ENCODE measurements around the gene RFX3.
A peak's percentile ranks its signal among the peaks of the same experiment; 100 is the strongest.

The RFX3 gene

GRCh38 chr9:3398232-3398648, 127.6 kb downstream of the RFX3 start:
- Histone ChIP-seq H3K9me3 (no peaks in the 10 kb centered on the region), H3K27ac (no peak overlapping the region), H3K4me1 (no peaks in the 10 kb centered on the region), H3K4me3 (no peak overlapping the region), H3K36me3 (peaks cover 0 to 18% (median 9%) of the 10 kb centered on the region in 3 donors), H3K27me3 (no peaks in the 10 kb centered on the region)
- intact Hi-C loops (cut with DNase I; ENCODE audit: low total_unique reads): no loop called here
- no peak for TF ChIP-seq CTCF (IDR thresholded peaks at IDR 0.05)
- peak in 1 of 2 donors; percentile 21 for DNase-seq

- H3K27me3 ChIP-seq: no peaks in the 10 kb centered on the region
- H3K4me3 ChIP-seq: no peak overlapping the region
- H3K36me3 ChIP-seq: peaks cover 0 to 18% (median 9%) of the 10 kb centered on the region in 3 donors
- H3K4me1 ChIP-seq: no peaks in the 10 kb centered on the region
- DNase-seq: no peak
- no peaks in the 10 kb centered on the region for H3K9me3 ChIP-seq
- intact Hi-C loops (cut with DNase I; ENCODE audit: low total_unique reads): no loop called here
- no peak overlapping the region for H3K27ac ChIP-seq
- no peak for TF ChIP-seq CTCF (IDR thresholded peaks at IDR 0.05)
Observed at GRCh38 chr9:3397766-3398165, 128.0 kb downstream of the RFX3 start.

- DNase-seq: no peak
- TF ChIP-seq CTCF (IDR thresholded peaks at IDR 0.05): no peak
- H3K4me3 ChIP-seq: no peak overlapping the region
- intact Hi-C loops (cut with DNase I; ENCODE audit: low total_unique reads): no loop called here
- H3K9me3 ChIP-seq: no peaks in the 10 kb centered on the region
- H3K4me1 ChIP-seq: no peaks in the 10 kb centered on the region
- peaks cover 4 to 18% (median 16%) of the 10 kb centered on the region in 3 donors for H3K36me3 ChIP-seq
- H3K27ac ChIP-seq: no peak overlapping the region
- H3K27me3 ChIP-seq: no peaks in the 10 kb centered on the region
Observed at GRCh38 chr9:3391414-3391813, 134.4 kb downstream of the RFX3 start.

GRCh38 chr9:3386753-3387152, 139.0 kb downstream of the RFX3 start:
- Histone ChIP-seq H3K27ac (no peak overlapping the region), H3K36me3 (peaks cover 0 to 7% (median 4%) of the 10 kb centered on the region in 3 donors), H3K4me3 (no peak overlapping the region), H3K4me1 (no peaks in the 10 kb centered on the region), H3K9me3 (no peaks in the 10 kb centered on the region), H3K27me3 (no peaks in the 10 kb centered on the region)
- intact Hi-C loops (cut with DNase I; ENCODE audit: low total_unique reads): no loop called here
- no peak for DNase-seq
- no peak for TF ChIP-seq CTCF (IDR thresholded peaks at IDR 0.05)

- Histone ChIP-seq H3K27me3 (no peaks in the 10 kb centered on the region), H3K27ac (no peak overlapping the region), H3K4me3 (no peak overlapping the region), H3K9me3 (no peaks in the 10 kb centered on the region), H3K36me3 (peaks cover 0 to 4% (median 4%) of the 10 kb centered on the region in 3 donors), H3K4me1 (no peaks in the 10 kb centered on the region)
- no peak for DNase-seq
- intact Hi-C loops (cut with DNase I; ENCODE audit: low total_unique reads): no loop called here
- TF ChIP-seq CTCF (IDR thresholded peaks at IDR 0.05): no peak
Observed at GRCh38 chr9:3385871-3386270, 139.9 kb downstream of the RFX3 start.

- Histone ChIP-seq H3K4me1 (no peaks in the 10 kb centered on the region), H3K36me3 (no peaks in the 10 kb centered on the region), H3K9me3 (no peaks in the 10 kb centered on the region), H3K4me3 (no peak overlapping the region), H3K27me3 (no peaks in the 10 kb centered on the region), H3K27ac (no peak overlapping the region)
- intact Hi-C loops (cut with DNase I; ENCODE audit: low total_unique reads): no loop called here
- DNase-seq: no peak
- no peak for TF ChIP-seq CTCF (IDR thresholded peaks at IDR 0.05)
Observed at GRCh38 chr9:3371842-3372241, 154.0 kb downstream of the RFX3 start.
